ENCODE results near the gene RAB11FIP4. TPM values are rescaled to one million over a fixed set of nuclear protein-coding genes. Genes with fewer than 3 reads are reported as not detected.

The RAB11FIP4 gene
- total and polyA plus RNA-seq, 2 of the 8 experiments (the other 6 are each of a cell fraction or from before 2014, with no cell fraction given), result 21.7 to 53.2 TPM

DNA sequence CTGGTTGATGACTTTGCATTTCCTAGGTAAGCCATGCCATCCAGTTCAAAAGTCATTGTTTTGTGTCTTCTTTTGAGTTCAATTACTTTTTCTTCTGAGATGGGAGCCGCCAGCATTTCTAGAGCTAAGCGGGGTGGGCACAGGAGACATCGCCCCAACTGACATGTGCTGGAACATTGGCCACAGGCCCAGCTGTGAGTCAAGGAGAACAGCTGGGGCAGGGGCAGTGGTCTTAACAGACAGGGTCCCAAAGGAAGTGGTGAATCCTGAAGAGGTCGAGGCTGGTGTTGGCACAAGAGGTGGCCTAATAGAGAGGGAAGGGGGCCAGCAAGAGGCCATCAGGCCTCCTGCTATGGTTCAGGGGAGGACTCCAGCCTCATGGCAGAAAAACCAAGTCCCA lies 17.1 kb downstream of the RAB11FIP4 start:
- no peaks in the 10 kb centered on the region for H4K20me1 ChIP-seq (replicated peaks in 1 of 2; ENCODE audit: control insufficient read depth in 1 of 2, insufficient read depth in 2 of 2, low read length in 2 of 2)
- TF ChIP-seq FOSL1 (IDR thresholded peaks at IDR 0.05; ENCODE audit: insufficient read depth, low read depth, low read length) (no peak), SUZ12 (IDR thresholded peaks at IDR 0.05; ENCODE audit: low read length) (no peak), TAF1 (IDR thresholded peaks at IDR 0.05; ENCODE audit: low read depth, low read length) (no peak), BACH1 (IDR thresholded peaks at IDR 0.05; ENCODE audit: low read length) (no peak), CBX5 (IDR thresholded peaks at IDR 0.05; ENCODE audit: low read depth, low read length) (no peak), EZH2 (IDR thresholded peaks at IDR 0.05; ENCODE audit: low read depth, low read length, severe bottlenecking) (no peak), CTBP2 (IDR thresholded peaks at IDR 0.05; ENCODE audit: borderline replicate concordance, insufficient read depth, insufficient read length, low read length) (no peak), EGR1 (IDR thresholded peaks at IDR 0.05; ENCODE audit: borderline replicate concordance, low read depth, low read length) (no peak), NRF1 (IDR thresholded peaks at IDR 0.05; ENCODE audit: low read depth, low read length) (no peak)
- TF ChIP-seq, protein P1, sequence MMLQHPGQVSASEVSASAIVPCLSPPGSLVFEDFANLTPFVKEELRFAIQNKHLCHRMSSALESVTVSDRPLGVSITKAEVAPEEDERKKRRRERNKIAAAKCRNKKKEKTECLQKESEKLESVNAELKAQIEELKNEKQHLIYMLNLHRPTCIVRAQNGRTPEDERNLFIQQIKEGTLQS (IDR thresholded peaks at IDR 0.05; ENCODE audit: insufficient read depth, low read depth, low read length), result no peak
- TF ChIP-seq, protein P2, sequence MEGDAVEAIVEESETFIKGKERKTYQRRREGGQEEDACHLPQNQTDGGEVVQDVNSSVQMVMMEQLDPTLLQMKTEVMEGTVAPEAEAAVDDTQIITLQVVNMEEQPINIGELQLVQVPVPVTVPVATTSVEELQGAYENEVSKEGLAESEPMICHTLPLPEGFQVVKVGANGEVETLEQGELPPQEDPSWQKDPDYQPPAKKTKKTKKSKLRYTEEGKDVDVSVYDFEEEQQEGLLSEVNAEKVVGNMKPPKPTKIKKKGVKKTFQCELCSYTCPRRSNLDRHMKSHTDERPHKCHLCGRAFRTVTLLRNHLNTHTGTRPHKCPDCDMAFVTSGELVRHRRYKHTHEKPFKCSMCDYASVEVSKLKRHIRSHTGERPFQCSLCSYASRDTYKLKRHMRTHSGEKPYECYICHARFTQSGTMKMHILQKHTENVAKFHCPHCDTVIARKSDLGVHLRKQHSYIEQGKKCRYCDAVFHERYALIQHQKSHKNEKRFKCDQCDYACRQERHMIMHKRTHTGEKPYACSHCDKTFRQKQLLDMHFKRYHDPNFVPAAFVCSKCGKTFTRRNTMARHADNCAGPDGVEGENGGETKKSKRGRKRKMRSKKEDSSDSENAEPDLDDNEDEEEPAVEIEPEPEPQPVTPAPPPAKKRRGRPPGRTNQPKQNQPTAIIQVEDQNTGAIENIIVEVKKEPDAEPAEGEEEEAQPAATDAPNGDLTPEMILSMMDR (IDR thresholded peaks at IDR 0.05; ENCODE audit: control extremely low read depth in 1 of 3, insufficient read depth in 1 of 3, low read depth in 1 of 3, low read length in 3 of 3), result no peak

More for the DNA sequence above, 17.1 kb downstream of the RAB11FIP4 start:
- Histone ChIP-seq H3K27me3 (replicated peaks in 1 of 4; ENCODE audit: control insufficient read depth in 3 of 4, extremely low read depth in 1 of 4, insufficient read depth in 3 of 4, low read length in 3 of 4) (no peaks in the 10 kb centered on the region), H2BK15ac (ENCODE audit: low read length) (no peak overlapping the region), H3K9ac (replicated peaks in 1 of 4; ENCODE audit: extremely low read depth in 1 of 4, low read depth in 3 of 4, low read length in 3 of 4) (no peak overlapping the region), H2BK120ac (replicated peaks; ENCODE audit: low read depth, low read length) (no peak overlapping the region), H2BK20ac (ENCODE audit: low read length) (no peak overlapping the region), H3K79me1 (ENCODE audit: low read depth, low read length) (no peaks in the 10 kb centered on the region), H2BK5ac (ENCODE audit: low read depth, low read length) (no peak overlapping the region), H3K56ac (replicated peaks; ENCODE audit: insufficient read length, low read depth, low read length) (no peak overlapping the region), H4K8ac (ENCODE audit: extremely low read depth, insufficient read depth, low read length) (no peak overlapping the region), H3K27ac (ENCODE audit: low read depth, low read length) (no peak overlapping the region), H3K4me3 (ENCODE audit: extremely low read depth in 1 of 4, insufficient read depth in 2 of 4, low read depth in 3 of 4, low read length in 4 of 4) (no peak overlapping the region), H3K4me2 (ENCODE audit: insufficient read depth in 1 of 2, low read depth in 2 of 2, low read length in 2 of 2) (no peak overlapping the region), H4K5ac (ENCODE audit: insufficient read length, low read depth, low read length) (no peak overlapping the region), H3K4me1 (replicated peaks in 1 of 4; ENCODE audit: control insufficient read depth in 3 of 4, insufficient read depth in 4 of 4, low read length in 3 of 4) (peaks cover 1 to 14% (median 4%) of the 10 kb centered on the region in 4 experiments), H2AK5ac (ENCODE audit: low read depth, low read length) (no peak overlapping the region), H3K23me2 (ENCODE audit: low read depth, low read length) (no peaks in the 10 kb centered on the region), H3K14ac (ENCODE audit: insufficient read length) (no peak overlapping the region), H3K79me2 (ENCODE audit: control insufficient read depth in 1 of 2, insufficient read depth in 2 of 2, low read length in 2 of 2) (no peaks in the 10 kb centered on the region), H2AFZ (ENCODE audit: low read length) (no peak overlapping the region), H2BK12ac (ENCODE audit: low read depth, low read length) (no peak overlapping the region), H4K91ac (replicated peaks; ENCODE audit: insufficient read length, low read length) (no peak overlapping the region), H3K36me3 (ENCODE audit: control insufficient read depth in 2 of 4, insufficient read depth in 4 of 4, low read length in 3 of 4) (no peaks in the 10 kb centered on the region; a peak in 1 of 8 replicates), H3K23ac (ENCODE audit: insufficient read length) (no peak overlapping the region), H3K18ac (ENCODE audit: extremely low read depth, low read length) (no peak overlapping the region), H3K9me3 (ENCODE audit: insufficient read depth in 2 of 2, low read depth in 1 of 2, low read length in 1 of 2) (no peaks in the 10 kb centered on the region), H3K4ac (replicated peaks; ENCODE audit: insufficient read length, low read depth, low read length) (no peak overlapping the region)
- WGBS, 2 experiments (ENCODE audit: extremely low coverage in 1 of 2, insufficient coverage in 1 of 2, insufficient read length in 1 of 2, insufficient replicate concordance in 2 of 2, low coverage in 1 of 2, low lambda C conversion rate in 2 of 2, missing lambda C conversion rate in 1 of 2), result 96% methylated on average over 4 of the region's 4 CpGs; no CpG with 5 or more reads in 1 of the 2 experiments
- DNase-seq (ENCODE audit: low read depth in 1 of 2, low spot score in 2 of 2), result no peak
- no peak for FAIRE-seq
- ChIA-PET CTCF (ENCODE audit: partially characterized antibody) (interaction anchor here (0.5 to 3.7 kb wide), 2 partner anchors 19 to 25 kb away, joined by 3 to 18 read pairs; no protein-coding TSS in a partner anchor), POLR2A (ENCODE audit: partially characterized antibody) (interaction anchor here (0.5 kb wide), 1 partner anchor 16 kb away, joined by 3 read pairs; no protein-coding TSS in a partner anchor)
